Measurements from ENCODE around the gene GNA14.
"Not testable (repeated sequence)": the region's sequence is repeated elsewhere in the genome, so short reads cannot be mapped to it uniquely, and the experiment has no call there.

The GNA14 gene

DNA sequence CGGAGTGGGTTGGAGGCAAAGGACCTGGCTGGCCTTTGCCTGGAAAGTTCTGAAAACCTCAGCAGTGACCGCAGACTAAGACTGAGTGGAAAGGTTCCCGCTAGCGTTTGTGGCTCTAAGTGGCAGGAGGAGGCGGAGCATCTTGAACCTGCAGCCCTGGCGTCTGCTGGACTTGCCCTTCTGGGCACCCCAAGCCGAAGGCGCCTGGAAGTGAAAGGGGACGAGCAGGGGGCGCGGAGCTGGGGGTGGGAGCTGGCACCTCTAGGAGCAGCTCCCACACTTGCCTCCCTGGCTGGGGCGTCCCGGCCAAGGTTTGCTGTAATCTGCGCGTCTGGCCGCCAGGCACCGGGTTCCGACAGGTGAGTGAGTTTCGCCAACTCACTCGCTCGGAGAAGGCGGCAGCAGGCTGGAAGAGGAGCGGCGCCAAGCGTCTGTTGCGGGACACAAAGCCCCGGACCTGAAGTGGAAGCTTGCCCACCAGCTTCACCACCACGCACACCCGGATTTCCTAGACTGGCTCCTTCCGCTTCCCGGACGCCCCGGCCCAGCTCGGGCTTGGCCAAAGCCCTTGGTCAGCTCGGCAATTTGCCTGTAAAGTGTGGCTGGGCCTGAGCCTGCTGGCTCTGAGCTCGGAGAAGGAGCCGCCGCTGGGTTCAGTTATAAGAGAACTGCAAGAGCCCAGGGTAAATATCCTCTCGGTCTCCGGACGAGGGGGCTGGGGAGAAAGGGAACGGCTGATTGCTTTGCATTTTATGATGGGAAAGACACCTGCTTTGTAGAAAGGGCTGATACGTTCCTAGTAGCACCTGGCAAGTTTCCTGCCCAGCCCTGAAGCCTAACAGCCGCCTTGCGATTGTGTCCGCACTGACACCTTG is at the start of gene GNA14:
Gene GNA14 (minus strand): TSS at position 89 of the 875 bp plus-strand sequence. CDS start 529 bp downstream, outside the sequence.
- DNase-seq, result peak in 1 of 2 experiments; percentile 30

DNA sequence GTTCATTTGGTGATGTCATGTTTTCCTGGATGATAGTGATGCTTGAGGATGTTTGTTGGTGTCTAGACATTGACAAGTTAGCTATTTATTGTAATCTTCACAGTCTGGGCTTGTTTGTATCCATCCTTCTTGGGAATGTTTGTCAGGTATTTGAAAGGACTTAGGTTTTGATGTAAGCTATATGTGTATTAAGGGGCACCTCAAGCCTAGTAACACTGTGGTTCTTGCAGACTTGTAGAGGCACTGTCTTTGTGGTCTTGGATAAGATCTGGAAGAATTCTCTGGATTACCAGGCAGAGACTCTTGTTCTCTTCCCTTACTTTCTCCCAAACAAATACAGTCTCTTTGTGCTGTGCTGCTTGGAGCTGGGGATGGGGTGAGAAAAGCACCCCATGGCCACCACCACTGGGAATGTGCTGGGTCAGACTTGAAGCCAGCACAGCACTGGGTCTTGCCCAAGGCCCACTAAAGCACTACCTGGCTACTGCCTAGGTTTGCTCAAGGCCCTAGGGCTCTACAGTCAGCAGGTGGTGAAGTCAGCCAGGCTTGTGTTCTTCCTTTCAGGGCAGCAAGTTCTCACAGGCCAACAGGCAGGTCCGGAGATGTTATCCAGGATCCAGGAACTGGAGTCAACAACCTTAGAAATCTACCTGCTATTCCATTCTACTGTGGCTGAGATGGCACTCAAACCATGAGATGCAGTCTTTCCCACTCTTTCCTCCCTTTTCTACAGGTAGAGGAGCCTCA is 49.3 kb upstream of the GNA14 start:
- no peak for DNase-seq

DNA sequence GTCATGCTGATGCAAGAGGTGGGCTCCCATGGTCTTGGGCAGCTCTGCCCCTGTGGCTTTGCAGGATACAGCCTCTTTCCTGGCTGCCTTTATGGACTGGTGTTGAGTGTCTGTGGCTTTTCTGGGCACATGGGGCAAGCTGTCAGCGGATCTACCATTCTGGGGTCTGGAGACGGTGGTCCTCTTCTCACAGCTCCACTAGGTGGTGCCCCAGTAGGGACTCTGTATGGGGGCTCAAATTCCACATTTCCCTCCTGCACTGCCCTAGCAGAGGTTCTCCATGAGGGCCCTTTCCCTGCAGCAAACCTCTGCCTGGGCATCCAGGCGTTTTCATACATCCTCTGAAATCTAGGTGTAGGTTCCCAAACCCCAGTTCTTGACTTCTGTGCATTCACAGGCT is 42.6 kb upstream of the GNA14 start:
- not testable (repeated sequence) for DNase-seq

- not testable (repeated sequence) for DNase-seq
These were observed 42.0 kb upstream of the GNA14 start for GRCh38 chr9:77690119-77690518.

GRCh38 chr9:77687737-77688136 is 39.6 kb upstream of the GNA14 start:
- DNase-seq, result not testable (repeated sequence)

- peak; percentile 4 to 40 for DNase-seq
These were observed 32.5 kb upstream of the GNA14 start for GRCh38 chr9:77680581-77680980.

DNA sequence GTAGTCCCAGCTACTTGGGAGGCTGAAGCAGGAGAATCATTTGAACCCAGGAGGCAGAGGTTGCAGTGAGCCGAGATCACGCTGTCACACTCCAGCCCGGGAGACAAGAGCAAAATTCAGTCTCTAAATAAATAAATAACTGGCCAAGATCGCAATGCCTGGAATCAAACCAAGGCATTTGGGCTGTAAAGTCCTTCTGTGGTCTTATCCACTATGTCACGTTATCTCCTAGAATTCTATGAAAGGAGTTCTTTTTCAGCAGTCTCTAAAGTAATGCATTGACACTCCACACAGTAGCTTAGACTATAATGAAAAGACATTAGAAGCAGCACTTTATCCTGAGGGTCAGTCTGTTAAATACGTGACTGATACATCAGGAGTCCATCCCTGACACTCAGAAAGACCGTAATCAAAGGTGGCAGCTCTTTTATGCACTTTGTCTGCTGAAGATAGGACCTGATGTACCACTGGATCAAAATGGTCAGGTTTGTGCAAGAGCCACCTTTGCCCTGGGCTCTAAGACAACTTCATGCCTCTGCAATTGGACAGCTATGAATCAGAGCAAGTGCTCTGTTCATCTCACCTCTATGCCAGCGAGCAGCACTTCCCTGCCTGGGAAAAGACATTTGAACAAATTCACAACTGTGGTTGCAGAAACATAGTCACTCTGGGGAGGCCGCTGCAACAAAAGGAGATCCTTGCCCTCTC is 31.7 kb upstream of the GNA14 start:
- no peak for DNase-seq

DNA sequence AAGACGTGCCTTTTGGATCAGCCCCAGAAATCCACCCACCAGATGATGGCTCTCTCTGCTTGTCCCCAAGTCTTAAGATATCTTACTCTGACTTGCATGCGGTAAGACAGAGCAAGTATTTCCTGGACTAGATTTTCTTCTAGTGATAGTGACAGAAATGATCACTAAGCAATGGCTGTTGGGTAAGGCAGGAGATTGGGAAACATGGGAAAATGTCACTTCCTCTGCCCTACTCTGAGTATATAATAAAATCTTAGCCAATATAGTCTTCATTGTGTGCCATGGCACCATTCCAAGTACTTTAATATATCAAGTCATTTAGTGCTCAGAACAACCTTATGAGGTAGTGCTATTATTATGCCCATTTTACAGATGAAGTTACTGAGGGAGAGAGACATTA is 31.0 kb upstream of the GNA14 start:
- DNase-seq, result peak; percentile 86 to 87

DNA sequence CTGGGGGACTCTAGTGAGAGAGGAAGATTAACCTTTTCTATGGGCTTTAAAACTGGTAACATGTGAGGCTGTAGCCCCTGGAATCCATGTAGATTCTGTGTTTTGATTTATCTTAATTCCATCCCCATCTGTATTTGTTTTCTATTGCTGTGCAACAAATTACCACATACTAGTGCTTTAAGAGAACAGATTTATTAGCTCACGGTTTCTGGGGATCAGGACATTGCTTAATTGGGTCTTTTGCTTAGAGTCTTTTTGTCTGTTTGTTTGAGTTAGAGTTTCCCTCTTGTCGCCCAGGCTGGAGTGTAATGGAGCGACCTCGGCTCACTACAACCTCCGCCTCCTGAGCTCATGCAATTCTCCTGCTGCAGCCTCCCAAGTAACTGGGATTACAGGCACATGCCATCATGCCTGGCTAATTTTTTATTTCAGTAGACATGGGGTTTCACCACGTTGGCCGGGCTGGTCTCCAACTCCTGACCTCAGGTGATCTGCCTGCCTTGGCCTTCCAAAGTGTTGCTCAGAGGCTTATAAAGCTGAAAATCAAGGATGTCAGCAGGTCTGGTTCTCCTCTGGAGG is 29.9 kb upstream of the GNA14 start:
- DNase-seq, result no peak

DNA sequence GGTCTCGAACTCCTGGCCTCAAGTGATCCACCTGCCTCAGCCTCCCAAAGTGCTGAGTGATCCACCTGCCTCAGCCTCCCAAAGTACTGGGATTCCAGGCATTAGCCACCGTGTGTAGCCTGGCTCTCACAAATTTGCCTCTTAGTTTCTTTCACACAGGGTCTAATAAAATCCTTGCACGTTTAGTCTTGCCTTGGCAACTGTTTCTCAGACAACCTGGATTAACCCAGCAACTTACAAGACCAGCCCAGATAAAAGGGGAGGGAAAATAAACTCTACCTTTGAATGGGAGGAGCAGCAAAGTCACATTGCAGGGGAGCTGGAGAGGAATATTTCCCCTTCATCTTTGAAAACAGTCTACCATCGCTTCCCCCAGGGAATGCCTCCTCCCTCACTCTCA is 29.3 kb upstream of the GNA14 start:
- DNase-seq, result no peak

- peak in 1 of 2 experiments; percentile 19 for DNase-seq
These were observed 26.0 kb upstream of the GNA14 start for GRCh38 chr9:77673941-77674791.

GRCh38 chr9:77672183-77672582 is 24.1 kb upstream of the GNA14 start:
- DNase-seq, result no peak

DNA sequence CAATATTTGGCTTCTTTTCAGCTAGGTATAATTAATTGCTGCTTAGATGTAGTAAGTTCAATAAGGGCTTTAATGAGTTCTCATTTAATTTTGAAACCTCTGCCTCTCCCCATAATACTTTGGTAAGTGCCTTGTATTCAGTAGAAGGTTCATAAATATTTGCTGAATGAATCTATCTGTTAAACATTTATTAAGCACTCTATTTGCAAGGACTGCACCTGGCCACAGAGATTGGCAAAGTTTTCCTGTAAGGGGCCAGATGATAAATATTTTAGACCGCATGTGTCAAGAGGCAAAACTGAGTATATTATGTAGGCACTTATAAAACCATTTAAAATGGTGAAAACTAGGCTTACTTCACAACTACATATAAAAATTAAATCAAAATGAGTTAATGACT is 19.0 kb upstream of the GNA14 start:
- no peak for DNase-seq

- no peak for DNase-seq
These were observed 15.6 kb upstream of the GNA14 start for GRCh38 chr9:77663754-77664153.

- no peak for DNase-seq
These were observed 13.5 kb upstream of the GNA14 start for GRCh38 chr9:77661566-77662085.

DNA sequence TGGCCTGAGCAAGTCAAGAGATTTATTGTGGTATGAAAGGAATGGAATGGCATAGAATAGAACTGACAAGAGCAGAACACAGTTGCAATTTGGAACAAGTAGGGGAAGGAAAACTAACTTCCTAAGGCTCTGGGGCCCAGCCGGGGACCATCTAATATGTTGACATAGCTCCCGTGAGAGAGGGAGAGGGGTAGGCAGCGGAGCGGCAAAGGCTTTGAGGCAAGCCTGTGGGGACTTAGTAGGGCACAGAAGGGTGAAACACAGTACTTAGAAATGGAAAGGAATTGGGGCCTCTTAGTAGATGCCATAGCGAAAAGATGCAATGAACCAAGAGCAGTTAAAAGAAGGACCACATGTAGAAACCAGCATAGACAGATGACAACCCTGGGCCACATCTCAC is 11.8 kb upstream of the GNA14 start:
- no peak for DNase-seq

DNA sequence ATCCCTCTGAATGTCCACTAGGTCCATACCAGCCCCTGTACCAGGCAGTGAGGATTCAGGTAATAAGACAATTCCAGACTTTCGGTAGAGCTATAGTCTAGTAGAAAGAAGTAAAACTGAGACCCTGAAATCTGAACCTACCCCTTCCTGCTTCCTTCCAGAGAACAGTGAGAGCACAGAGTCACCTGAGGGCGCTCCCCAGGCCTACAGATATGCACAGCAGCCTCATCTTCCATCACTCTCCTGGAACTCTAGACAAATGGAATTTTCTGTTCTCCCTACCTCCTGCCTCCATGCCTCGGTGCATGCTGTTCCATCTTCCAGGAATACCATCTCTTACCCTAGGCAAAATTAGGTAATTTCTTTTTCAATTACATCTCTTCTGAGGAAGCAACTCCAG is 3.1 kb upstream of the GNA14 start:
- DNase-seq, result no peak

DNA sequence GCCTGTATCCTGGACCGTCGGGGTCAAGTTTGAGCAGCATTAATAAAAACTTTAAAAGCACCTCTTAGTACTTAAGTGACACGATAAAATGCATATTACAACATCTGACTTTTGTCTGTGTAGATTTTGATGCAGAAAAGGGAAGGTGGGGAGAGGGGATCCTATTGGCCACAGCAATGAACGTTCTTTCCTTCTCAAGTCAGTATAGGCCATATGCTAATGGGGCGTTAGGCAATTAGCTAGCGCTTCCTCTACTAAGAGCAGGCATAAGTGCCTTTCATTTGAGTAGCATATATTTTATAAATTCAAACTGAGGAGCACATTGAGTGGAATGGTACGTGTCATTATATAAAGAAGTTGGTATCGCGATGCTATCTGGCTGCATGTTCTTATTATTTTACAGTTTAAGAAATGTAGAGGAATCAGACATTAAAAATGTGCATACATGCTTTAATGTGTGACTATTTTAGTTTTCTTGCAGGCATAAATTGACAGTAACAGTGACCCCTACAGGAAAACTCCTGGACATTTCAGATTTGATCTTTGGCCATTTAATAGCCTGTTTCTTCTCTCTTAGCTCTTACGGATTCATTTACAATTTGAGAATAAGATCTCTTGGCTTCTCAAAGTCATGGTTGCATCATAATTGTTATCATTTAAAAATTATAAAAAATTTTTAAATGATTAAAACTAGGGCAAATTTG is 1.1 kb upstream of the GNA14 start:
- DNase-seq, result peak; percentile 77 to 79

DNA sequence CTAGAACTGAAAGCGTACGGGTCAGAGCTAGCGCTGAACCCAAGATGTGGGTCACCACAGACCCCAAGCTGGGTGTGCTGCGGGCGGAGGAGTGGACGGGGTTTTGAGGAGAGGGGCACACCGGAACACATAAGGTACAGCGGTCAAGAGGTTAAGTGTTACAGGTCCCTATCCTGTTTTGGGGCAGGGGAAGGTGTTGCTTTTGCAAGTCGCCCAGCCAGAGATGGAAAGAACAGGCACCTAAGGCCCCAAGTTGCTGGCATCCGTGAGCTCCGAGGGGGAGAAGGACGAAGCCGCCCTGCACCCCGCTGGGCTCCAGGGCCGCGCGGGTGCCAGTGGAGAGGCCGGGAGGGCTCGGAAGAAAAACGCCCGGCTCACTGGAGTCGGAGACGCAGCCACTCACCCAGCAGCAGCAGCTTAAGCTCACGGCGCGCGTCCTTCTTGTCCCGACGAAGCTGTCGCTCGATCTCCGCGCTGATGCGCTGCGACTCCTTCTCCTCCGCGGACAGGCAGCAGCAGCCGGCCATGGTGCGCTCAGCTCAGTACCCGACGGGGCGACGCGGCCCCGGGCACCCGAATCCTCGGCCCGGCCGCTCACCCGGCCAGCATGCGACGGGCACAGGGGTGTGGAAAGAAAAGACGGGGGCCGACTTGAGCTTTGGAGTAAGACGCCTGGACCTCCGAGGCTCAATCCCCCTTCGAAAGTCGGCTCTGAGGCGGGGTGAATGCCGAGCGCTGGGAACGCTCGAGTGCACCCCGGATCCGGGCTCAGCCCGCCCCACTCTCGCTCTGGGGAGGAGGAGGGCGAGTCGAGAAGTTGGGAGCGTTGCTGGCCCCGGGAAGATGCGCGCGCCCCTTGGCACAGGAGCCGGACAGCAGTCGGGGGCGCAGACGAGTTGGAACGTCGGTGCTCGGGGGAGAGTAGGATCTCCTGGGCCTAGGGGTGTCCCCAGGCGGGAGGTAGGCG is 572 bp downstream of the GNA14 start:
- no peak for DNase-seq

GRCh38 chr9:77643871-77644270 is 4.3 kb downstream of the GNA14 start:
- DNase-seq, result no peak
